ENCODE data around the gene GRB2.

DNA sequence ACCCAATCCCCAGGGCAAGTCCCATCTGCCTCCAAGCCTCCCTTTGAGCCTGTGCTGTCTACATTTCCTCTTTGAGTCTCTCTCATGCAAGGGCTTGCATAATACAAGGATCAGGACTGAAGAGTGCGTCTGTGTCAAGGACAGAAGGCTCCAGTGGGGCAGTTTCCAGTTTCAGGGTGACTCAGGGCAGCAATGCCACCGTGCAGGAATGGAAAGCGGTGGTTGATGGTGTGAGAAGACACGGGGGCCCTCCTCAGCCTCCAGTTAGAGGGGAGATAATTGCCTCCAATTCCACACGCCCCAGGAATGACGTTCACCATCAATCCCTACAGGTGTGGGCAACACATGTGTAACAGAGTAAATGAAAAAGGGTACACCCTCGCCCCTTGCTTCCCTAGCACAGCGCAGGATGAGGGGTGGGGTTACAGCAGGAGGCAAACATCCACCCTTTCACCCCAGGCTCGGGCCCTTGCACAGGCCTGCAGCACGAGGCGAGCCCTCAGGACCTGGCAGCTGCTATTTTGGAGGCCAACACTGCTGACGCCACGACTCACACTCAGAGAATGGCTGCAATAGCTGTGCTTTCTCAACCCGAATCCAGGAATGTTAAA, 91.4 kb downstream of the GRB2 start:
- TF ChIP-seq ZNF274 (IDR thresholded peaks at IDR 0.05; ENCODE audit: low read depth, low read length) (no peak), YY1 (IDR thresholded peaks at IDR 0.05; ENCODE audit: insufficient read depth, insufficient read length) (no peak), SUZ12 (IDR thresholded peaks at IDR 0.05; ENCODE audit: extremely low read depth, insufficient read depth, insufficient read length) (no peak)
